Measurements from ENCODE around the gene ZFP92. TPM values are rescaled to one million over a fixed set of nuclear protein-coding genes. Genes with fewer than 3 reads are reported as not detected.
"Not testable (repeated sequence)": the region's sequence is repeated elsewhere in the genome, so short reads cannot be mapped to it uniquely, and the experiment has no call there.

Gene ZFP92
- total and polyA plus RNA-seq, 9 donors = 0.62 to 1.1 (median 0.88) TPM

DNA sequence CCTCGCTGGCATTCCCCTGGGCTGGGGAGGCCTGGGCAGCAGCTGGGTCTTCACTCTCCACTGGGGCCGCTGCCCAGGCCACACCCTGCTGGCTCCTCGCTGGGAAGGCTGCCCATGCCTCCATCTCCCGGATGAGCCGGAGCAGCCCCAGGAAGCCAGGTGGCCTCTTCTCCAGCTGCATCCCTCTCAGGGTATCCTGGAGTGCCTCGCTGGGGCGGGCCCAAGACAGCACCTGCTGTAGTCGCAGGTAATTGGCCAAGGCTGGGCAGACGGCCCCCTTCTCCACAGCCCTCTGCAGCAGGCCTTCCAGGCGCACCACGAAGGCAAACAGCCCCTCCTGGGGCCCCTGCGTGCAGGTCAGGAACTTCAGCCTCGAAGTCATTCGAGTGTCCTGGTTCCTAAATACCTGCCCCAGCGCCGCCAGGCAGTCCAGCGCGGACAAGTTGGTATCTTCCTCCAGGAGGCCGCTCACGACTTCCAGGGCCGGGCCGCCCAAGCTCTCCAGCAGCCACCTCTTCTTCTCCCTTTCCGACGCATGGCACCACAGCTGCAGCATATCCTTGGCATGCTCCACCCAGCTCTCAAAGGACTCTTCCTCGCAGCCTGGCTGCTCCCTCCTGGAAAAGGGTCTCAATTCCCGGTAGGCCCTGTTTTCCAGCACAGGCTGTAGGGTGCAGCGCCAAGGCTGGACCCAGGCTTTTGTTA, 13.9 kb upstream of the ZFP92 start:
- 80% methylated on average over 27 of the region's 27 CpGs for WGBS (ENCODE audit: insufficient coverage)
- no peak overlapping the region for H3K27ac ChIP-seq (ENCODE audit: low read length)
- H3K4me1 ChIP-seq (ENCODE audit: control insufficient read depth, insufficient read depth, low read length) = no peaks in the 10 kb centered on the region
- H3K9me3 ChIP-seq (replicated peaks; ENCODE audit: control insufficient read depth, low read depth, low read length) = no peaks in the 10 kb centered on the region
- no peak overlapping the region for H3K4me3 ChIP-seq (ENCODE audit: low read length)
- no peaks in the 10 kb centered on the region for H3K36me3 ChIP-seq (ENCODE audit: control insufficient read depth, insufficient read depth, low read length)
- DNase-seq = no peak
- H3K27me3 ChIP-seq (ENCODE audit: control insufficient read depth, insufficient read depth, low read length) = peaks cover 5% of the 10 kb centered on the region

GRCh38 chrX:153398275-153398960, 12.9 kb upstream of the ZFP92 start:
- H3K9me3 ChIP-seq (replicated peaks; ENCODE audit: control insufficient read depth, low read depth, low read length) = no peaks in the 10 kb centered on the region
- H3K4me3 ChIP-seq (ENCODE audit: low read length) = no peak overlapping the region
- 79% methylated on average over 13 of the region's 17 CpGs for WGBS (ENCODE audit: insufficient coverage)
- no peak for DNase-seq
- H3K27me3 ChIP-seq (ENCODE audit: control insufficient read depth, insufficient read depth, low read length) = peaks cover 5% of the 10 kb centered on the region
- no peaks in the 10 kb centered on the region for H3K36me3 ChIP-seq (ENCODE audit: control insufficient read depth, insufficient read depth, low read length)
- H3K27ac ChIP-seq (ENCODE audit: low read length) = no peak overlapping the region
- no peaks in the 10 kb centered on the region for H3K4me1 ChIP-seq (ENCODE audit: control insufficient read depth, insufficient read depth, low read length)

DNA sequence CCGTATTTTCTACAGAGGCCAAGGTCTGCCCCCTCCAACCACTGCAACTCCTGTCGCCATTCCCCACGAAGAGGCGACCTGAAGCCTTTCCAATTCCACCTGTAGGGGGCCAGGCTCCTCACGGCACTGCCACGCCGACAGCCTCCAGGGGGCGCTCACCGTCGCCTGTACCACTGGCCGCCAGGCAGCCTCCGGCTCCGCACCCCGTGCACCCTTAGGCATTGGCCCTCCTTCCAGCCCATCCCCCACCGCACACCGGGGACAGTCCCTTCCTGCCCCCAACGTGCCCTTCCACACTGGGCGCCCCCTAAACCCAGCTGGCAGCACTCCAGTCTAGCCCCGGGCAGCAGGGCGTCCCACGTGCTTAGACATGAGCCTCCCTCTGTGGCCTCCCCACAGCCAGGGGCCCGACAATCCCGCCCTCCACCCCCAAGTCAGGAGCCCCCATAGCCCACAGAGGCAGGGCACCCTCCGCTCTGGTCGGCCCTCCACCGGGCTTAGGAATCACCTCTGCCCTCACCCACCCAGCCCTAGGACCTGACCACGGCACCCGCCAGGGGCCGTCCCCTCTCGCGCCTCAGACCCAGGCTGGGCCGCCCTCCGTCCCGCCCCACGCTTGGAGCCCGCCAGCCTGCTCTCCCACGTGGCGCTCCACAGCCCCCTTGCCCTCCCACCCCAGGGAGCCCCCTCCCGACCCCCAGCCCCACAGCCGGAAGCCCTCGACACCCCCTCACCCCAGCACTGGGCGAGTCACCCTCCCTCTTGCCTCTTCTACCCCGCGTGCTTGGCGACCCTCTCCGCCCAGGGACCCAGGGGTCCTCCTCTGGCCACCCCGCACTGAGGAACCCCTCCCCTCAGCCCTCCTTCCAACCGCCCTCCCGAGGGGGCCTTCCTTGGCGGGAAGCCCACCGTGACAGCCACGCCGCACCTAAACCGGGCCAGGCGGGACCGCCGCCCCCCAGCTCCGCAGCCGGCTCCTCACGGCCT, 10.8 kb upstream of the ZFP92 start:
- no peak for DNase-seq
- Histone ChIP-seq H3K36me3 (ENCODE audit: control insufficient read depth, insufficient read depth, low read length) (no peaks in the 10 kb centered on the region), H3K9me3 (replicated peaks; ENCODE audit: control insufficient read depth, low read depth, low read length) (no peaks in the 10 kb centered on the region), H3K4me1 (ENCODE audit: control insufficient read depth, insufficient read depth, low read length) (no peaks in the 10 kb centered on the region), H3K27ac (ENCODE audit: low read length) (no peak overlapping the region), H3K27me3 (ENCODE audit: control insufficient read depth, insufficient read depth, low read length) (peaks cover 5% of the 10 kb centered on the region), H3K4me3 (ENCODE audit: low read length) (no peak overlapping the region)
- 79% methylated on average over 52 of the region's 60 CpGs for WGBS (ENCODE audit: insufficient coverage)

- Histone ChIP-seq H3K9me3 (replicated peaks; ENCODE audit: control insufficient read depth, low read depth, low read length) (no peaks in the 10 kb centered on the region), H3K27me3 (ENCODE audit: control insufficient read depth, insufficient read depth, low read length) (peaks cover 2% of the 10 kb centered on the region), H3K4me1 (ENCODE audit: control insufficient read depth, insufficient read depth, low read length) (no peaks in the 10 kb centered on the region), H3K4me3 (ENCODE audit: low read length) (no peak within 1 kb of the TSS), H3K27ac (ENCODE audit: low read length) (no peak within 1 kb of the TSS), H3K36me3 (ENCODE audit: control insufficient read depth, insufficient read depth, low read length) (no peaks in the 10 kb centered on the region)
- no peak for DNase-seq
- WGBS (ENCODE audit: insufficient coverage) = 88% methylated on average over 28 of the region's 29 CpGs
Observed at GRCh38 chrX:153401133-153401764, 10.0 kb upstream of the ZFP92 start, which contains the start of gene PNMA6E. TSS of gene PNMA6E (minus strand) at chrX:153401350. CDS start at chrX:153398849, 2,501 bp downstream.

GRCh38 chrX:153404333-153404732, 6.9 kb upstream of the ZFP92 start:
- 59% methylated on average over 3 of the region's 5 CpGs for WGBS (ENCODE audit: insufficient coverage)
- not testable (repeated sequence) for H3K27ac ChIP-seq (ENCODE audit: low read length); DNase-seq; H3K27me3 ChIP-seq (ENCODE audit: control insufficient read depth, insufficient read depth, low read length); H3K4me3 ChIP-seq (ENCODE audit: low read length); H3K9me3 ChIP-seq (replicated peaks; ENCODE audit: control insufficient read depth, low read depth, low read length); H3K36me3 ChIP-seq (ENCODE audit: control insufficient read depth, insufficient read depth, low read length); H3K4me1 ChIP-seq (ENCODE audit: control insufficient read depth, insufficient read depth, low read length)

DNA sequence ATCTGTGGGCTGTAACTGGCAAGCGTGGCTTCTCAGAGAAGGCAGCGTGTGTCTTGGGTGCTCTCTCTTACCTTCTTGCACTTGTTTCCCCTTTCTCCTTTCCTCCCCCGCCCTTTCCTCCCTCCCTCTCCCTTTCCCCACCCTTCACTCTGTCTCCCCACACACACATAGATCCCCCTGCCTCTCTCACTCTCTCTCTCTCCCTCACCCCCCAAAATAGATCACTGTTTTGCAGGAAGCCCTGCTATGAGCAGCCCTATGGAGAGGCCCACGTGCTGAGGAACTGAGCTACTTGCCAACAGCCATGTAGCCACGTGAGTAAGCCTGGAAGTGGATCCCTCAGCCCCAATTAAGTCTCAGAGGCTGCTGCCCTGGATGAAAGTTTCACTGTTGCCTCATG, 5.8 kb upstream of the ZFP92 start:
- no peaks in the 10 kb centered on the region for H3K36me3 ChIP-seq (ENCODE audit: control insufficient read depth, insufficient read depth, low read length)
- H3K9me3 ChIP-seq (replicated peaks; ENCODE audit: control insufficient read depth, low read depth, low read length) = no peaks in the 10 kb centered on the region
- no peak for DNase-seq
- no peak overlapping the region for H3K27ac ChIP-seq (ENCODE audit: low read length)
- peaks cover 2% of the 10 kb centered on the region for H3K4me1 ChIP-seq (ENCODE audit: control insufficient read depth, insufficient read depth, low read length)
- no peaks in the 10 kb centered on the region for H3K27me3 ChIP-seq (ENCODE audit: control insufficient read depth, insufficient read depth, low read length)
- WGBS (ENCODE audit: insufficient coverage) = 39% methylated on average over 4 of the region's 5 CpGs
- H3K4me3 ChIP-seq (ENCODE audit: low read length) = no peak overlapping the region

DNA sequence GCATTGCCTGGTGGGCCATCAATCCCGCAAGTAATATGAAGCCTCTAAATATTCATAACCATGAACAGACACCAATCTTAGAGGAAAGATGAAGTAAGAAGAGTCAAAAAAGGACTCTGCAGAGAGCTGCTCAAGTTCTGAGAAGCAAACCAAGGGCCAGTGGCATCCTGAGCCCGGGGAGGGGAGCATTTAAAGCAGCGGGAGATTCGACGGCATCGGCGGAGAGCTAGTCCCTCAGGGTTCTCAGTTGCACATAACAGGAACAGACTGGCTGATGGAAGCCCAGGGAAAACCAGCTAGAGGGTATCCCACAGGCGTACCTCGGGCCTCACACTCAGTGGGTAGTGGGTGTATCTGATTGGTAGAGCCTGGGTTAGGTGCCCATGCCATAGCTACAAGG, 5.3 kb upstream of the ZFP92 start:
- H3K9me3 ChIP-seq (replicated peaks; ENCODE audit: control insufficient read depth, low read depth, low read length) = no peaks in the 10 kb centered on the region
- no peak overlapping the region for H3K27ac ChIP-seq (ENCODE audit: low read length)
- H3K4me1 ChIP-seq (ENCODE audit: control insufficient read depth, insufficient read depth, low read length) = peaks cover 6% of the 10 kb centered on the region
- 84% methylated on average over 8 of the region's 9 CpGs for WGBS (ENCODE audit: insufficient coverage)
- no peak for DNase-seq
- no peak overlapping the region for H3K4me3 ChIP-seq (ENCODE audit: low read length)
- H3K27me3 ChIP-seq (ENCODE audit: control insufficient read depth, insufficient read depth, low read length) = no peaks in the 10 kb centered on the region
- H3K36me3 ChIP-seq (ENCODE audit: control insufficient read depth, insufficient read depth, low read length) = no peaks in the 10 kb centered on the region

- H3K4me3 ChIP-seq (ENCODE audit: low read length) = no peak overlapping the region
- 84% methylated on average over 7 of the region's 7 CpGs for WGBS (ENCODE audit: insufficient coverage)
- H3K4me1 ChIP-seq (ENCODE audit: control insufficient read depth, insufficient read depth, low read length) = peaks cover 12% of the 10 kb centered on the region
- no peaks in the 10 kb centered on the region for H3K9me3 ChIP-seq (replicated peaks; ENCODE audit: control insufficient read depth, low read depth, low read length)
- H3K27ac ChIP-seq (ENCODE audit: low read length) = no peak overlapping the region
- no peaks in the 10 kb centered on the region for H3K36me3 ChIP-seq (ENCODE audit: control insufficient read depth, insufficient read depth, low read length)
- no peak for DNase-seq
- H3K27me3 ChIP-seq (ENCODE audit: control insufficient read depth, insufficient read depth, low read length) = no peaks in the 10 kb centered on the region
Observed at GRCh38 chrX:153406903-153407302, 4.4 kb upstream of the ZFP92 start.

DNA sequence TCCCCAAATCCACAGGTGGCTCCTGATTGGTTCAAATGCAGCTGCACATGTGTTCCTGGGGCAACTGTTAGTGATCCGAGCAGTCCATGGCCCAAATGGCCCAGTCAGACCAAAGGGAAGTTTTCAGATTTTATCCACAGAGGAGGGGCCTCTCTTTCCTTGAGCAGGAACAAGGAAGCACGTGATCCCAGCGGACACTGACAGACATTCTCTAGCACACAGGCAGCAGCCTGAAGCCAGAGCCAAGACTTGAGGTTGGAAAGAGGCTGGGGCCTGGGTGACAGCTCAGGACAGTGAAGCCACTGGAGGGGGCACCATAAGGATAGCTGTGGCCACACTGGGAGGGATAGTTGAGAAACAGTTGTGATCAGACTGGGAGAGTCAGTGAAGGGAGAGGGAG, 3.5 kb upstream of the ZFP92 start:
- peaks cover 16% of the 10 kb centered on the region for H3K4me1 ChIP-seq (ENCODE audit: control insufficient read depth, insufficient read depth, low read length)
- no peaks in the 10 kb centered on the region for H3K36me3 ChIP-seq (ENCODE audit: control insufficient read depth, insufficient read depth, low read length)
- WGBS (ENCODE audit: insufficient coverage) = 29% methylated on average over 1 of the region's 3 CpGs
- no peak overlapping the region for H3K4me3 ChIP-seq (ENCODE audit: low read length)
- no peaks in the 10 kb centered on the region for H3K9me3 ChIP-seq (replicated peaks; ENCODE audit: control insufficient read depth, low read depth, low read length)
- DNase-seq = no peak
- no peak overlapping the region for H3K27ac ChIP-seq (ENCODE audit: low read length)
- peaks cover 3% of the 10 kb centered on the region for H3K27me3 ChIP-seq (ENCODE audit: control insufficient read depth, insufficient read depth, low read length)

Data from muscle of leg (tissue), 11 donors.